ENCODE measurements around the gene ZNF835. TPM values are rescaled to one million over a fixed set of nuclear protein-coding genes. Genes with fewer than 3 reads are reported as not detected.

The ZNF835 gene
- total RNA-seq, 1 donor, result 0.72 TPM

GRCh38 chr19:56668676-56669075, 2.9 kb downstream of the ZNF835 start:
- Histone ChIP-seq H3K9me3 (ENCODE audit: low read depth, low read length) (no peaks in the 10 kb centered on the region), H3K36me3 (ENCODE audit: insufficient read depth, low read length) (no peaks in the 10 kb centered on the region), H3K27ac (ENCODE audit: low read depth, low read length) (no peak overlapping the region), H4K20me1 (ENCODE audit: insufficient read depth, low read length) (no peaks in the 10 kb centered on the region), H3K27me3 (ENCODE audit: insufficient read depth, low read length) (no peaks in the 10 kb centered on the region), H3K79me2 (ENCODE audit: insufficient read depth, low read length) (no peaks in the 10 kb centered on the region), H3K4me1 (ENCODE audit: insufficient read depth, low read length) (no peaks in the 10 kb centered on the region), H3K4me3 (ENCODE audit: insufficient read depth, low read length) (no peak overlapping the region), H2AFZ (ENCODE audit: low read length) (no peak overlapping the region), H3K4me2 (ENCODE audit: insufficient read depth, low read length) (no peak overlapping the region)
- TF ChIP-seq CTCF (IDR thresholded peaks at IDR 0.05; ENCODE audit: extremely low read depth, low read depth, low read length), result no peak
- peak; percentile 61 for DNase-seq (ENCODE audit: insufficient read length, low spot score, missing footprints)

- H3K4me2 ChIP-seq (ENCODE audit: insufficient read depth, low read length), result no peak overlapping the region
- H3K27ac ChIP-seq (ENCODE audit: low read depth, low read length), result no peak overlapping the region
- H3K27me3 ChIP-seq (ENCODE audit: insufficient read depth, low read length), result no peaks in the 10 kb centered on the region
- no peak for TF ChIP-seq CTCF (IDR thresholded peaks at IDR 0.05; ENCODE audit: extremely low read depth, low read depth, low read length)
- no peaks in the 10 kb centered on the region for H3K4me1 ChIP-seq (ENCODE audit: insufficient read depth, low read length)
- no peak overlapping the region for H2AFZ ChIP-seq (ENCODE audit: low read length)
- H3K36me3 ChIP-seq (ENCODE audit: insufficient read depth, low read length), result no peaks in the 10 kb centered on the region
- DNase-seq (ENCODE audit: insufficient read length, low spot score, missing footprints), result no peak
- no peaks in the 10 kb centered on the region for H4K20me1 ChIP-seq (ENCODE audit: insufficient read depth, low read length)
- H3K79me2 ChIP-seq (ENCODE audit: insufficient read depth, low read length), result no peaks in the 10 kb centered on the region
- H3K9me3 ChIP-seq (ENCODE audit: low read depth, low read length), result peaks cover 3% of the 10 kb centered on the region
- no peak overlapping the region for H3K4me3 ChIP-seq (ENCODE audit: insufficient read depth, low read length)
Observed at GRCh38 chr19:56667311-56667870, 4.2 kb downstream of the ZNF835 start.

GRCh38 chr19:56664511-56664910, 7.0 kb downstream of the ZNF835 start:
- Histone ChIP-seq H4K20me1 (ENCODE audit: insufficient read depth, low read length) (no peaks in the 10 kb centered on the region), H3K27me3 (ENCODE audit: insufficient read depth, low read length) (no peaks in the 10 kb centered on the region), H3K36me3 (ENCODE audit: insufficient read depth, low read length) (no peaks in the 10 kb centered on the region), H3K4me2 (ENCODE audit: insufficient read depth, low read length) (no peak overlapping the region), H3K9me3 (ENCODE audit: low read depth, low read length) (peaks cover 3% of the 10 kb centered on the region), H2AFZ (ENCODE audit: low read length) (no peak overlapping the region), H3K79me2 (ENCODE audit: insufficient read depth, low read length) (no peaks in the 10 kb centered on the region), H3K4me3 (ENCODE audit: insufficient read depth, low read length) (no peak overlapping the region), H3K27ac (ENCODE audit: low read depth, low read length) (no peak overlapping the region), H3K4me1 (ENCODE audit: insufficient read depth, low read length) (no peaks in the 10 kb centered on the region)
- no peak for DNase-seq (ENCODE audit: insufficient read length, low spot score, missing footprints)
- TF ChIP-seq CTCF (IDR thresholded peaks at IDR 0.05; ENCODE audit: extremely low read depth, low read depth, low read length), result no peak

GRCh38 chr19:56663931-56664500, 7.5 kb downstream of the ZNF835 start:
- no peaks in the 10 kb centered on the region for H3K4me1 ChIP-seq (ENCODE audit: insufficient read depth, low read length)
- no peak overlapping the region for H3K4me3 ChIP-seq (ENCODE audit: insufficient read depth, low read length)
- TF ChIP-seq CTCF (IDR thresholded peaks at IDR 0.05; ENCODE audit: extremely low read depth, low read depth, low read length), result no peak
- H3K27ac ChIP-seq (ENCODE audit: low read depth, low read length), result no peak overlapping the region
- H3K36me3 ChIP-seq (ENCODE audit: insufficient read depth, low read length), result no peaks in the 10 kb centered on the region
- no peaks in the 10 kb centered on the region for H4K20me1 ChIP-seq (ENCODE audit: insufficient read depth, low read length)
- H3K4me2 ChIP-seq (ENCODE audit: insufficient read depth, low read length), result no peak overlapping the region
- H3K27me3 ChIP-seq (ENCODE audit: insufficient read depth, low read length), result no peaks in the 10 kb centered on the region
- DNase-seq (ENCODE audit: insufficient read length, low spot score, missing footprints), result peak; percentile 64
- peaks cover 3% of the 10 kb centered on the region for H3K9me3 ChIP-seq (ENCODE audit: low read depth, low read length)
- H3K79me2 ChIP-seq (ENCODE audit: insufficient read depth, low read length), result no peaks in the 10 kb centered on the region
- H2AFZ ChIP-seq (ENCODE audit: low read length), result no peak overlapping the region

Measured in osteoblast (primary cell).